GM19468 (cell line): ENCODE measurements around the gene TP53I13.

Experiments used
- ATAC-seq: cut with Tn5 transposase; IDR thresholded peaks from one replicate; pipeline ENCODE4 v1.9.1; 2021; ENCODE audit warnings: mild to moderate bottlenecking, moderate library complexity, moderate number of reproducible peaks; ENCODE audit not compliant: unreplicated experiment; ENCODE audit errors: extremely low read depth

Gene TP53I13

GRCh38 chr17:29591146-29591736, 22.7 kb downstream of the TP53I13 start:
- no peak for ATAC-seq

DNA sequence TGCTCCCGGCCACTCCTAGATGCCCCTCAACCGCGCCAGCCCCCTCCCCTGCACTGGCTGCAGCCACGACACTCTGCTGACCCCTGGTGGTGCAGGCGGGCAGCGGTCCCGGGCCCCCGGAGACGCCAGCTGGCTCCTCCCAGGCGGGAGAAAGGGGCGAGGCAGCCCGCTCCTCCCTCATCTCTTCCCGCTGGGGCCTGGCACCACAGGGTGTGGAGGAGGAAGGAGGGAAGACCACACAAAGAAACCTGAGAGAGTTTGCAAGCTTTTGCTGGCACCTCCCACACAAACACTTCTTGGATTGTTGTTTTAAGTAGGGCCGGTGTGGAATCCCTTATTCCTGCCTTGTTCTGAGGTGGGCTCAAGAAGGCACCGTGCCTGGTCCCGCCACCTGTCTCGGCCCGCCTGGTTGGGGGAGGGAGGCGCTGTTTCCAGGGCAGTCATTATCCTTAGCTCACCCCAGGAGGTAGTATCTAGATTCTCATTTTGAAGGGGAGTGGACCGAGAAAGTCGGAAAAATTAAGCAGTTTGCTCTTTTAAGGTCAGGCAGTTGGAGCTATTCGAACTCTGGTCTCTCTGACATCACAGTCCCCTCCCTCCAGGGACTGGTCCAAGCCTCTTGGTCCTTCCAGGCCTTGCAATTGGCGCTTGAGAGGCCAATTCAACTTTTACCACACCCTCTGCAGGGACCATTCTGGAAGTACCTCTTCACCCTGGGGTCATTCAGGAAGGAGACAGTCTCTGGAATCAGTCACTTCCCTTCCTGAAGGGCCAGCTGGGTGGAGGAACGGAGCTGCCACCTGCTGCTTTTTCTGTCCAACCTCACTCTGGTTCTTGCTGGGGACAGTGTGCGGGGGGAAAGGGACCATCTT, 23.5 kb downstream of the TP53I13 start:
- no peak for ATAC-seq

DNA sequence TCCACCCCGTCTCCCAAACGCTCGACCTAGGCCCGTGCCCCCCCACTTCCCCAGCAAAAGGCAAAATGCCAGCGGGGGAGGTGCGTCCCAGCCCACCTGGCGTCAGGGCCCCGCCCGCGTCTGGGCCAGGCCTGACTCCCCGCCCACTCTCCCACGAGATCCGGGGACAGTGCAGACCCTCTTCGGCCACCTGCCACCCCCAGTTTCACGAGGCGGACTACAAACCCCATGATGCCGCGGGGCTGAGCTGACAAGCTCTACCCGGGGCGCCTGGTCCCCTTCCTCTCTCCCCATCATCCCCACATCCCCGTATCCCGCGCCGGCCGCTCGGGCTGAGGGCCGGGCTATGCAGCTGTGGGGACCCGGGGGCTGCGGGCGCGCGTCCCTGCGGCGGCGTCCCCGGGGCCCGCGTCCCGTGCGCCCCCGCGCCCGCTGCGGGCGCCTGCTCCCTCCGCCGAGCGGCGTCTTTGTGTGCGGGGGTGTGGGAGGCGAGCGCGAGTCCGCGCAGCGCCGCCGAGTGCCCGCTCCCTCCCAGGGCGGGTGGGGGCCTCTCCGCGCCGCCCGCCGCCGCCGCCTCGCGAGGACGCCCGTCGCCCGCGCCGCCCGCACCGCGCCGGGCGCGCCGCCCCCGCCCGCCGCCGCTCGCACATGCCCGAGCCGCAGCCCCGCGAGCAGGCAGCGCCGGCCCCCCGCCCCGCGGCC, 24.5 kb downstream of the TP53I13 start, which contains the start of gene ANKRD13B:
TSS of gene ANKRD13B (plus strand) at position 283 of the 702 bp plus-strand sequence. CDS start 490 bp downstream, outside the sequence.
- no peak for ATAC-seq

GRCh38 chr17:29593591-29594518, 25.4 kb downstream of the TP53I13 start:
- no peak for ATAC-seq

DNA sequence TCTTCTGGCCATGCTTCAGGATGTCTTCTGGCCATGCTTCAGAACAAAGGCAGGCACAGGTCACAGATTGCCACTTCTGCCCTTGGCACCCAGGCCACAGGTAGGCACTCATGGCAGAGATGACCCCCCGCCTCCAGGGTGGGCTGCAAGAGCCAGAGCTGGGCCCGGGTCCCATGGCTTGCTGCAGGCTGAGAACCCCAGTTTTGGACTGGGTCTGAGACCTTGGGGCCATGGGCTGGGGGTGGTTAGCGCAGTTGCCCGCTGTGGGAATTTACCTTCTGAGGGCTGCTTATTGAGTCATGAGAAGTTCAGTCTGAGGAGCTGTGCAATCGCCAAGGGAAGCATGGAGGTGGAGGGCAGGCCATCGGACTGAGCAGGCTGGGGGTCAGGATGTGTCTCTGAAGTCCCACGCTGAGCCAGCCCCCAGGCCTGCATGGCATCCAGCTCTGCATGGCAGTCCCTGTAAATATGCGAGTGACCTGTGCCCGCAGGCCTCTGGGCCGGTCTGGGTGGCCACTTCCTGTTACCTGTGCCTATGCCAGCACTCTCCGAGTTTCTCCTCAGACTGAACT, 26.1 kb downstream of the TP53I13 start:
- ATAC-seq: no peak

DNA sequence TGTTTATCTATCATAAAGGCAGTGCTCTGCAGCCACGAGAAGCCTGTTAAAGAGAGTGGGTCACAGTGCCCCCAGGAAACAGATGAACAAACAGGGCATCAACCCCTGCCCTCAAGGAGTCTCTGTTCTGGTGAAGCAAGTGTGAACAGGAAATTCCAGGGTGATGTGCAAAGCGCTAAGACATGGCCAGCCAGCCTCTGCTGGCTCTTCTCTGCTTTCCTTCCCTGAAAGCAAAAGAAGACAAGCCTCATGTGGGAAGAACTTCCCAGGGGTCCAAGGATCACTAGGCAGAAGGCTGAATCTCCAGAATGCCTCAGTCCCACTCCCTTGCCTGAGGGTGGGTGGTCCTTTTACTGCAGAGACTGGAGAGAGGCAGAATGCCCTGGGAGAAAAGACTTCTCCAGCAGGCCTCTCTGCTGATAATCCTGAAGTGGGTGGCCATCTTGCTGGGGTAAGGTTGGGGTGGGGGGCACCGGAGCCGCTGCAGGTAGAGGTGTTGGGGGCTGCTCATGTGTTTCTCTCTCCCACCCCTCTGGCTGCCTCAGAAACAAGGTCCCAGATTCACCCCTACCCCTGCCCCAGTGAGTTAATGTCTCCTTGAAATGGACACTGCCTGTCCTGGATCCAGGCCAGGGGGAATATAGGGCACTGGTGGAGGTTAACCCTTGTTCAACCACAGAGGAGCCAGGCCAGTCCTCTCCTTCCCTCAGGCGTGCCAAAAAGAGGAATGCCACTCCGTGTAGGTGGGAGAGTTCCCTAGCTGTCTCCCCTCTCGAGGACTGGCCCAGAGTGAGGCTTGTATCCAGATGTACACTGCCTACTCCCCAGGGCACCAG, 26.8 kb downstream of the TP53I13 start:
- no peak for ATAC-seq

DNA sequence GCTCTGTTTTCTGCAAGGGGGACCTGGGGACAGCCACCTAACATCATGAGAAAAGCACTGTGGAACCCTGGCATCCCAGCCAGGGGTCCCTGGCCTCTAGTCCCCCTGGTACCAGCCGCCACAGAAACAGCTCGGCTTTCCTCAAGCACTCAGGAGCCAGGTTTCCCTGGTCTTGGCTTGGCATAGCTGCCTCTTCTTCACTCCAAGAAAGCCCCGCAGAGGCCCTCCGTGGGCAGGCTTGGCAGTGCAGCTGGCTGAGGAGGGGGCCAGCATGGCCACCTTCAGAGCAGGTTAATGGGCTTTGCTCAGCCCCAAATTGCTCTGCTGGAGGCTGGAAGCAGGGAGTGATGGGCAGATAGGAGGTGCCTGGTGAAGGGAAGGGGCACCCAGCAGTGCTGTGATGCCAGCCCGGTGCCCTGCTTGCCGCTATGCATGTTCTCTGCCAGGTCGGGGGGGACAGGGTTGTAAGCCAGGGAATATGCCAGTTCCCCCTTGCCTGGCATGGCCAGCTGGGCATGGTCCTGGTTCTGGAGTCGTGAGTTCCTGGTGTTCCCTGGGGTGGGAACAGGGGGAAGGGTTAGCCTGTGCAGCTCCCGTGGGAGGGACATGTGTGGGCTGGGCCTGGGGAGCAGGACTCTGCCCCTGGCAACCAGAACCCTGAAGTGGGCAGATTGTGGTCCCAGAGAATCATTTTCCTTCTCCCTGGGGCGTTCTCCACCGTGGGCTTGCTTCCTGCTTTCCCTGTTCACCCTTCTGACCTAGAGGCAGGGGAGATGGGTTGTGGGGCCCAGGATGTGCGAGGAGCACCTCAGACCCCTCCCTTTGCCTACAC, 27.7 kb downstream of the TP53I13 start:
- ATAC-seq: no peak

DNA sequence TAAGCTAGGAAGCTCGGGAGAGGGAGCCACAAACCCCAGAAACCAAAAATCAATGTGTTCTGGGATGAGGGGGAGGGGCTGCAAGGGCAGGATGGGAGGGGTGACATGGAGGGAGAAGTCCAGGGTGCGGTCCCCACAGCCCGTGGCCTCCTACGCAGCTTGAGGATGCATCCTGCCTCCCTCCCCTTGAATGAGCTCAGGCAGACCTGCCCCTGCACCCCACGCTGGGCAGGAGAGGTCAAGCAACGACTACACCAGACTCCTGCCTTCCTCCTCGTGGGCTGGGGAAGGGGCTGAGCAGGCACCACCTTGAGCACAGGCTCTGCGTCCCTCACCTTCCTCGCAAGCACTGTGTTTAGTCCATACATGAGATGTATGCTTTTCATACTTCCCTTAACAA, 28.3 kb downstream of the TP53I13 start:
- no peak for ATAC-seq

GRCh38 chr17:29597361-29598172, 29.1 kb downstream of the TP53I13 start:
- ATAC-seq: no peak

GRCh38 chr17:29603109-29603674, 34.7 kb downstream of the TP53I13 start:
- ATAC-seq: no peak

GRCh38 chr17:29607557-29608195, 39.2 kb downstream of the TP53I13 start:
- ATAC-seq: no peak

DNA sequence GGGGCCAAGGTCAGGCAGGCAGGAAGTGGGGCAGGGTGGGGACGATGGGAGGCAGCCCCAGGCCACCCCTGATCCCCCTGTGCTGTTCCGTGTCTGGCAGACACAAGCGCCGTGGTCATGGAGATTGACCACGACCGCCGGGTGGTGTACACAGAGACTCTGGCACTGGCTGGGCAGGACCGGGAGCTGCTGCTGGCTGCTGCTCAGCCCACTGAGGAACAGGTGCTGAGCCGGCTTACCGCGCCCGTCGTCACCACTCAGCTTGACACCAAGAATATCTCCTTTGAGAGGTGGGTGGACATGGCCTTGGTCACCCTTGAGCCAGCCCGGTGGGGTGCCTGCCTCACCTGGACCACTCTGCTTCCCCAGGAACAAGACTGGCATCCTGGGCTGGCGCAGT, 40.5 kb downstream of the TP53I13 start:
- ATAC-seq: no peak

DNA sequence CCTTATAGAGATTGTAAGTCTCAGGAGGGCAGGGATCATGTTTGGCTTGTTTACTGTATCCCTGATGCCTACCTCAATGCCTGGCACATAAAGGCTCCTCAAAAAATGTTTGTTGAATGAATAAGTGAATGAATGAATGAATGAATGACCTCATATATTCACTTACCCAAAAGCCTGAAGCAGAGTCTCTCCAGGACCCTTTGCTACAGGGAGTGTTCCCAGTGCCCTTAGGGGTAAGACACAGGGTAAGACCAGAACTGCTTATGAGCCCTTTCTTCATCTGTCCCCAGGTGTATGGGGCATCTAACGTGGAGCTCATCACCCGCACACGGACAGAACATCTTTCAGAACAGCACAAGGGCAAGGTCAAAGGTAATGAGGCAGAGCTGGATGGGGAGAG, 41.9 kb downstream of the TP53I13 start:
- ATAC-seq: no peak

GRCh38 chr17:29611351-29612093, 43.0 kb downstream of the TP53I13 start:
- ATAC-seq: no peak

- no peak for ATAC-seq
Observed at GRCh38 chr17:29612094-29612403, 43.5 kb downstream of the TP53I13 start.
